Measurements from ENCODE around the gene CYFIP1. TPM values are rescaled to one million over a fixed set of nuclear protein-coding genes. Genes with fewer than 3 reads are reported as not detected.

Gene CYFIP1
- total RNA-seq, 2 donors from 2014 or later = 13.5 to 19.2 TPM

- ATAC-seq (replicated peaks in 1 of 2) (no peak), DNase-seq (no peak)
- H3K27me3 Mint-ChIP-seq (ENCODE audit: low read depth) = peaks cover 18% of the 10 kb centered on the region
- no peak overlapping the region for H3K4me3 Mint-ChIP-seq
- no peaks in the 10 kb centered on the region for H3K36me3 Mint-ChIP-seq (ENCODE audit: insufficient read depth in 2 of 2)
- H3K9me3 Mint-ChIP-seq = no peaks in the 10 kb centered on the region
- H3K27ac Mint-ChIP-seq = no peak overlapping the region
- H3K4me1 Mint-ChIP-seq (ENCODE audit: low read depth) = peaks cover 13% of the 10 kb centered on the region
These were observed 28.5 kb downstream of the CYFIP1 start for GRCh38 chr15:22951381-22952280.

- no peaks in the 10 kb centered on the region for H3K36me3 Mint-ChIP-seq (ENCODE audit: insufficient read depth in 2 of 2)
- H3K27ac Mint-ChIP-seq = no peak overlapping the region
- H3K27me3 Mint-ChIP-seq (ENCODE audit: low read depth) = peaks cover 19% of the 10 kb centered on the region
- no peaks in the 10 kb centered on the region for H3K9me3 Mint-ChIP-seq
- DNase-seq (no peak), ATAC-seq (replicated peaks in 1 of 2) (no peak)
- no peak overlapping the region for H3K4me3 Mint-ChIP-seq
- peaks cover 13% of the 10 kb centered on the region for H3K4me1 Mint-ChIP-seq (ENCODE audit: low read depth)
These were observed 29.2 kb downstream of the CYFIP1 start for GRCh38 chr15:22951031-22951380.

- H3K27me3 Mint-ChIP-seq (ENCODE audit: low read depth) = peaks cover 19% of the 10 kb centered on the region
- no peak for DNase-seq
- no peak overlapping the region for H3K27ac Mint-ChIP-seq
- no peaks in the 10 kb centered on the region for H3K36me3 Mint-ChIP-seq (ENCODE audit: insufficient read depth in 2 of 2)
- H3K4me1 Mint-ChIP-seq (ENCODE audit: low read depth) = peaks cover 13% of the 10 kb centered on the region
- H3K4me3 Mint-ChIP-seq = no peak overlapping the region
- no peak for ATAC-seq (replicated peaks in 1 of 2)
- H3K9me3 Mint-ChIP-seq = no peaks in the 10 kb centered on the region
These were observed 29.7 kb downstream of the CYFIP1 start for GRCh38 chr15:22950256-22950990.

GRCh38 chr15:22949074-22949547 lies 31.1 kb downstream of the CYFIP1 start:
- peaks cover 19% of the 10 kb centered on the region for H3K27me3 Mint-ChIP-seq (ENCODE audit: low read depth)
- no peak overlapping the region for H3K27ac Mint-ChIP-seq

GRCh38 chr15:22948056-22948455 lies 32.1 kb downstream of the CYFIP1 start:
- H3K36me3 Mint-ChIP-seq (ENCODE audit: insufficient read depth in 2 of 2) = no peaks in the 10 kb centered on the region
- H3K27ac Mint-ChIP-seq = no peak overlapping the region
- H3K4me1 Mint-ChIP-seq (ENCODE audit: low read depth) = peaks cover 13% of the 10 kb centered on the region
- ATAC-seq (replicated peaks in 1 of 2) (no peak), DNase-seq (no peak)
- H3K27me3 Mint-ChIP-seq (ENCODE audit: low read depth) = peaks cover 19% of the 10 kb centered on the region
- H3K4me3 Mint-ChIP-seq = peak overlapping the region in 1 of 2 donors; percentile 72
- H3K9me3 Mint-ChIP-seq = no peaks in the 10 kb centered on the region

More at GRCh38 chr15:22949074-22949547, 31.1 kb downstream of the CYFIP1 start:
- H3K36me3 Mint-ChIP-seq (ENCODE audit: insufficient read depth in 2 of 2) = no peaks in the 10 kb centered on the region
- H3K4me1 Mint-ChIP-seq (ENCODE audit: low read depth) = peaks cover 13% of the 10 kb centered on the region
- peak overlapping the region; percentile 64 to 72 for H3K4me3 Mint-ChIP-seq
- DNase-seq (peak; percentile 21 to 27), ATAC-seq (replicated peaks in 1 of 2) (peak; percentile 69 to 74)
- no peaks in the 10 kb centered on the region for H3K9me3 Mint-ChIP-seq

- no peaks in the 10 kb centered on the region for H3K36me3 Mint-ChIP-seq (ENCODE audit: insufficient read depth in 2 of 2)
- DNase-seq = no peak
- H3K4me1 Mint-ChIP-seq (ENCODE audit: low read depth) = peaks cover 13% of the 10 kb centered on the region
- peaks cover 19% of the 10 kb centered on the region for H3K27me3 Mint-ChIP-seq (ENCODE audit: low read depth)
- no peak overlapping the region for H3K27ac Mint-ChIP-seq
- no peak for ATAC-seq (replicated peaks in 1 of 2)
- H3K9me3 Mint-ChIP-seq = no peaks in the 10 kb centered on the region
- H3K4me3 Mint-ChIP-seq = no peak overlapping the region
These were observed 32.8 kb downstream of the CYFIP1 start for GRCh38 chr15:22947101-22948000.

GRCh38 chr15:22945071-22945470 lies 35.1 kb downstream of the CYFIP1 start:
- no peaks in the 10 kb centered on the region for H3K36me3 Mint-ChIP-seq (ENCODE audit: insufficient read depth in 2 of 2)
- H3K27me3 Mint-ChIP-seq (ENCODE audit: low read depth) = peaks cover 19% of the 10 kb centered on the region
- no peak for ATAC-seq (replicated peaks in 1 of 2)
- H3K4me3 Mint-ChIP-seq = no peak overlapping the region
- DNase-seq = no peak
- no peaks in the 10 kb centered on the region for H3K9me3 Mint-ChIP-seq
- peaks cover 13% of the 10 kb centered on the region for H3K4me1 Mint-ChIP-seq (ENCODE audit: low read depth)
- no peak overlapping the region for H3K27ac Mint-ChIP-seq

GRCh38 chr15:22944651-22945050 lies 35.5 kb downstream of the CYFIP1 start:
- Mint-ChIP-seq H3K27ac (no peak overlapping the region), H3K27me3 (ENCODE audit: low read depth) (peaks cover 19% of the 10 kb centered on the region), H3K36me3 (ENCODE audit: insufficient read depth in 2 of 2) (no peaks in the 10 kb centered on the region), H3K9me3 (no peaks in the 10 kb centered on the region), H3K4me1 (ENCODE audit: low read depth) (peaks cover 13% of the 10 kb centered on the region), H3K4me3 (no peak overlapping the region)
- DNase-seq (no peak), ATAC-seq (replicated peaks in 1 of 2) (no peak)

- no peaks in the 10 kb centered on the region for H3K4me1 Mint-ChIP-seq (ENCODE audit: low read depth)
- ATAC-seq (replicated peaks in 1 of 2) (no peak), DNase-seq (no peak)
- peaks cover 7% of the 10 kb centered on the region for H3K27me3 Mint-ChIP-seq (ENCODE audit: low read depth)
- H3K9me3 Mint-ChIP-seq = no peaks in the 10 kb centered on the region
- no peak overlapping the region for H3K27ac Mint-ChIP-seq
- H3K4me3 Mint-ChIP-seq = no peak overlapping the region
- H3K36me3 Mint-ChIP-seq (ENCODE audit: insufficient read depth in 2 of 2) = no peaks in the 10 kb centered on the region
These were observed 37.3 kb downstream of the CYFIP1 start for GRCh38 chr15:22942877-22943276.

GRCh38 chr15:22942306-22942855 lies 37.8 kb downstream of the CYFIP1 start:
- Mint-ChIP-seq H3K4me3 (no peak overlapping the region), H3K27ac (no peak overlapping the region), H3K36me3 (ENCODE audit: insufficient read depth in 2 of 2) (no peaks in the 10 kb centered on the region), H3K27me3 (ENCODE audit: low read depth) (peaks cover 7% of the 10 kb centered on the region), H3K4me1 (ENCODE audit: low read depth) (no peaks in the 10 kb centered on the region), H3K9me3 (no peaks in the 10 kb centered on the region)
- no peak for DNase-seq
- ATAC-seq (replicated peaks in 1 of 2) = no peak

- H3K36me3 Mint-ChIP-seq (ENCODE audit: insufficient read depth in 2 of 2) = no peaks in the 10 kb centered on the region
- no peaks in the 10 kb centered on the region for H3K27me3 Mint-ChIP-seq (ENCODE audit: low read depth)
These were observed 39.0 kb downstream of the CYFIP1 start for GRCh38 chr15:22941179-22941578.

GRCh38 chr15:22939652-22940061 lies 40.5 kb downstream of the CYFIP1 start:
- H3K27me3 Mint-ChIP-seq (ENCODE audit: low read depth) = no peaks in the 10 kb centered on the region
- no peaks in the 10 kb centered on the region for H3K9me3 Mint-ChIP-seq
- no peak overlapping the region for H3K4me3 Mint-ChIP-seq
- H3K4me1 Mint-ChIP-seq (ENCODE audit: low read depth) = no peaks in the 10 kb centered on the region
- DNase-seq (no peak), ATAC-seq (replicated peaks in 1 of 2) (no peak)
- H3K27ac Mint-ChIP-seq = no peak overlapping the region
- H3K36me3 Mint-ChIP-seq (ENCODE audit: insufficient read depth in 2 of 2) = no peaks in the 10 kb centered on the region

More at GRCh38 chr15:22941179-22941578, 39.0 kb downstream of the CYFIP1 start:
- DNase-seq (no peak), ATAC-seq (replicated peaks in 1 of 2) (no peak)
- H3K27ac Mint-ChIP-seq = no peak overlapping the region
- H3K9me3 Mint-ChIP-seq = no peaks in the 10 kb centered on the region
- H3K4me1 Mint-ChIP-seq (ENCODE audit: low read depth) = no peaks in the 10 kb centered on the region
- H3K4me3 Mint-ChIP-seq = no peak overlapping the region

Measured in activated T-cell treated with anti-CD3 and anti-CD28 coated beads, Interleukin-2, amount 50 U/mL, for 72 hours (primary cell).